Choroid plexus epithelial cell (primary cell): ENCODE results near the gene EXOSC7.
A peak's percentile ranks its signal among the peaks of the same experiment; 100 is the strongest.

ENCODE experiments used
- DNase-seq: peaks from one replicate; pipeline ENCODE4 v3.0.0-alpha.2; 2010; ENCODE audit warnings: low read depth
- H3K4me3 ChIP-seq: 2 replicates; pipeline ENCODE4 v1.5.1; 2011; ENCODE audit warnings: low read depth, mild to moderate bottlenecking, control low read depth, low read length, moderate library complexity
- CTCF ChIP-seq: conservative IDR thresholded peaks from 2 replicates; pipeline ENCODE4 v1.5.1; 2011; ENCODE audit warnings: low read depth, mild to moderate bottlenecking, control low read depth, inconsistent platforms, low read length, moderate library complexity

Gene EXOSC7

DNA sequence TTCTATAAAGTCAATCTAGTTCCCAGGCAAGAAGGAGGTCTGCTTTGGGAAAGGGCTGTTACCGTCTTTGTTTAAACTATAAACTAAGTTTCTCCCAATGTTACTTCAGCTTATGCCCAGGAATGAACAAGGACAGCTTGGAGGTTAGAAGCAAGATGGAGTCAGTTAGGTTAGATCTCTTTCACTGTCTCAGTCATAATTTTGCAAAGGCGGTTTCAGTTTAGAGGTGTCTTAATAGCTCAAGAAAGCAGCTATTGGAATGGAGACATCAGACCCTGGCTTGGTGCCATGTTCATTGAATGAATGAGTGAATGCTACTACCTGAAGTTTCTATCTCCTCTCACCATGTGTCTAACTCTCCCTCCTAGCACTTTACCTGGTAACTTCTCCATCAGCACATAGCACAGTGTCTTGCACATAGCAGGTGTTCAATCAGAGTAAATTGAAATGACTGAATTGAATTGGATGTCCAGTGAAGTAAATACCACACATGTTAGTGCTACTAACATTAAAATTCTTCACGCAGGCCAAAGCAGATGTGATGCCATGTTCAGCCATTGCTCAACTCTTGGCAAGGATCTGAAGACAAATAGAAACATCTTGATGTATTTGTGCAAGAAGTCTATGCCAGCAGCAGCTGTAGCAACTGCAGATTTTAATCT is 78.3 kb downstream of the EXOSC7 start:
- no peak overlapping the region for H3K4me3 ChIP-seq
- no peak for TF ChIP-seq CTCF
- DNase-seq, result peak; percentile 74

DNA sequence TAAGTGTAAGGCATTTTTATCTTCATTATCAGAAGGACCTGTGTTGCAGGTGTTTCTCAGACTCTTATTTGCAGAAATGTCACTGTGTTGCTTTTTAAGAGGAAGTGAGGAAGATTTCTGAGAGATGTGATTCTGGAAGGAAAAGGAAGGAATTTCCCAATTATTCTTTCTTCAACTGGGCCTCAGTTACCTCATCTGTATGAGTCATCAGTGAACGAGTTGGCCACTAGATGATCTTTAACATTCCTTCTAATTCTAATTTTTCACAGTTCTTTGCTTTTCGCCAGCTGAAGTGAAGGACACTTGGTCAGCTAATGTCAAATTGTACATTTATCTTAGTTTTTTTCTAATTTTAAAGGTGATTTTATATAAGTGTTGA is 79.0 kb downstream of the EXOSC7 start:
- peak; percentile 84 for DNase-seq
- TF ChIP-seq CTCF, result no peak
- H3K4me3 ChIP-seq, result no peak overlapping the region

DNA sequence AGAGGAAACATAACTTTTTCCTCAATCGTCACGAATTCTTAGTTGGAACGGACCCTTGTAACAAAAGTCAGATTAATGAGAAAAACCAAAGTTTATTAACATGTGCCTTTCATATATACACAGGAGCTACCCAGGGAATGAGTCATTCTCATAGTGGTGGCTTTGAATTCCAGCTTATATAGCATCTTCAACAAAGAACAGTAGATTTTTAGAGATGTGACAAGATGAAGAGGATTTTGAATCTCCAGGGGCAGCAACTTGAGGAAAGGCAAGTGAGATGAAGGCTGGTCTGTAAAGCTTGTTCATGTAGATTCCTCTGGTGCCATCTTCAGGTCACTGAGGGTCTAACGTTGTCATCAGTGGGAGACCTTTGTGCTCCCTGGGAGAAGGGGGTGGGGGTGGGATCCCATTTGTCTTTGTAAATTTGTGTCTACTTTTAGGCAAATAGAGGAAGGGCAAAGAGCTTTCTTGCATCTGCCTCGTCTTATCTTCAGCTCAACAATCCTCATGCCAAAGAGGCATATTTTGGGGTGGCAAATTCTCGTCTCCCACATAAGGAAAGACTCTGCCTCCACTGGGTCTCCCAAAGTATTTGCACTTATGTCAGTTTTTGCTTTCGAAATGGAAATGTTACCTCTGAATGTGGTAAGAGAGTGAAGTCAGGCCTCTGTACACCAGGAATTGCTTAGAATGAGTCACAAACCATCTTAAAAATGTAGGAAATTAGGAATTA is 79.5 kb downstream of the EXOSC7 start:
- TF ChIP-seq CTCF, result peak; percentile 1
- H3K4me3 ChIP-seq, result no peak overlapping the region
- peak; percentile 87 for DNase-seq

GRCh38 chr3:45056608-45057301 is 80.7 kb downstream of the EXOSC7 start:
- no peak overlapping the region for H3K4me3 ChIP-seq
- TF ChIP-seq CTCF, result no peak
- DNase-seq, result peak; percentile 42

DNA sequence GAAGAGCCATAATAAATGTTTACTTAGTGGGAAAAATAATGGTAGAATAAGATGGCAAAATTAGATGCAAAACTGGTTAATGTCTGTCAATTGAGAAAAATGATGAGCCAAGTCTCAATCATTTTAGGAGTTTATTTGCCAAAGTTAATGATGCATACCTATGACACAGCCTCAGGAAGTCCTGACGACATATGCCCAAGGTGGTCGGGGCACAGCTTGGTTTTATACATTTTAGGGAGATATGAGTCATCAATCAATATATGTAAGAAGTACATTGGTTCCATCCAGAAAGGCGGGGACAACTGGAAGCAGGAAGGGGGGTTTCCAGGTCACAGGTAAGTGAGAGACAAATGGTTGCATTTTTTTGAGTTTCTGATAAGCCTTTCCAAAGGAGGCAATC is 81.5 kb downstream of the EXOSC7 start:
- TF ChIP-seq CTCF, result no peak
- DNase-seq, result no peak

GRCh38 chr3:45059132-45059531 is 83.1 kb downstream of the EXOSC7 start:
- TF ChIP-seq CTCF, result no peak
- DNase-seq, result no peak
- H3K4me3 ChIP-seq, result no peak overlapping the region

More for the DNA sequence above, 81.5 kb downstream of the EXOSC7 start:
- H3K4me3 ChIP-seq, result no peak overlapping the region
